BLaER1 treated with 17β-estradiol and CSF1 and Interleukin-3, amounts not matched to agents 10 nM and 100 nM (cell line): ENCODE measurements around the gene DDX25.

Source experiments
- H3K27ac ChIP-seq, 11 experiments: shearing (Covaris generic); formaldehyde crosslinking; 2 replicates each; pipeline ENCODE4 v1.8.1; 2022
- H3K27me3 ChIP-seq, 11 experiments: shearing (Covaris generic); formaldehyde crosslinking; 2 replicates each; pipeline ENCODE4 v1.8.1; 2022
- H3K36me3 ChIP-seq, 11 experiments: shearing (Covaris generic); formaldehyde crosslinking; 2 replicates each; pipeline ENCODE4 v1.8.1; 2022
- H3K4me1 ChIP-seq, 10 experiments: shearing (Covaris generic); formaldehyde crosslinking; 2 replicates each; pipeline ENCODE4 v1.8.1; 2022
- H3K4me2 ChIP-seq, 11 experiments: shearing (Covaris generic); formaldehyde crosslinking; 2 replicates each; pipeline ENCODE4 v1.8.1; 2022
- H3K4me3 ChIP-seq, 10 experiments: shearing (Covaris generic); formaldehyde crosslinking; 2 replicates each; pipeline ENCODE4 v1.8.1; 2022
- H3K9ac ChIP-seq, 11 experiments: shearing (Covaris generic); formaldehyde crosslinking; 2 replicates each; pipeline ENCODE4 v1.8.1; 2022
- H3K9me3 ChIP-seq, 11 experiments: shearing (Covaris generic); formaldehyde crosslinking; replicated peaks in 1 of 11; 2 replicates each; pipeline ENCODE4 v1.8.1; 2022
- H4K20me1 ChIP-seq, 11 experiments: shearing (Covaris generic); formaldehyde crosslinking; 2 replicates each; pipeline ENCODE4 v1.8.1; 2022
- Cebpa-rat ChIP-seq, 11 experiments: shearing (Covaris generic); IDR thresholded peaks; 2 replicates each; pipeline ENCODE4 v1.8.1; 2022

Gene DDX25

DNA sequence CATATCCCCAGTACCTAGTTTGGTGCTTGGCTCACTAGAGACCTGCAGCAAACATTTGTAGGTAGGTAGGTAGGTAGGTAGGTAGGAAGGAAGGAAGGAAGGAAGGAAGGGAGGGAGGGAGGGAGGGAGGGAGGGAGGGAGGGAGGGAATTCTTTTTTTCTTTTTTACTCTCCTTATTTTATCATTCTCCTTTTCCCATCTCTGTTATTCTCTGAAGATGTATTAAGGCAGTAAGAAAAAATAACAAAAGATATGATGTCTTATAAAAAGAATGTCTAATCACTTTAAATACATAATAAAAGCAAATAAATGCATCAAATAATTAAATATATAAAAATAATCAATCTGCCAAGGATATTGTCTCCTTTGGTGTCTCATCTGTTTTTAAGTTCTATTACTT lies 70.0 kb downstream of the DDX25 start:
- Histone ChIP-seq H3K4me3 (no peak overlapping the region), H3K27me3 (no peaks in the 10 kb centered on the region), H3K9me3 (no peaks in the 10 kb centered on the region), H4K20me1 (no peaks in the 10 kb centered on the region), H3K27ac (no peak overlapping the region), H3K9ac (no peak overlapping the region), H3K4me1 (no peaks in the 10 kb centered on the region), H3K4me2 (no peak overlapping the region), H3K36me3 (no peaks in the 10 kb centered on the region)
- no peak for TF ChIP-seq Cebpa-rat (IDR thresholded peaks at IDR 0.05)

GRCh38 chr11:125975634-125976033 lies 71.3 kb downstream of the DDX25 start:
- Histone ChIP-seq H4K20me1 (no peaks in the 10 kb centered on the region), H3K9me3 (no peaks in the 10 kb centered on the region), H3K36me3 (no peaks in the 10 kb centered on the region), H3K4me2 (no peak overlapping the region), H3K27me3 (no peaks in the 10 kb centered on the region), H3K4me1 (peaks cover 0 to 4% (median 0%) of the 10 kb centered on the region in 10 experiments; a peak in 3 of 20 replicates), H3K4me3 (no peak overlapping the region), H3K9ac (no peak overlapping the region), H3K27ac (no peak overlapping the region)
- no peak for TF ChIP-seq Cebpa-rat (IDR thresholded peaks at IDR 0.05)

DNA sequence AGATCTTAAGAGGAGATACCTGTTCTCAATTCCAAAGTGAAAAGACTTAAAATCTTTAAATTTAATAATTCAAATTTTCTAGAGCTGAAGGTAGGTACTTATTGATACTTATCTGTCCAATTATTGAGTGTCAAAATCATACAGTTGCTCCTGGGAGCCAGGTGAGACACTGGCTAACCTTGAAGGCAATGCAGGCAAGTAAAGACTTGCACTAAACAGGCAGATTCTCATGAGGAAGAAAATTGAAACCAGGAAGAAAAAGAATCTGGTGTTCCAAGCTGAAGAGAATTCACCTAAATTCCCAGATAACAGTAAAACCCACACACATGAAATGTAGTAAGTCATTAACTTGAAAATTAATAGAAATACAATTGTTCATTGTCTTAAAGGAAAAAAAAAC lies 71.8 kb downstream of the DDX25 start:
- Histone ChIP-seq H3K27me3 (no peaks in the 10 kb centered on the region), H4K20me1 (no peaks in the 10 kb centered on the region), H3K4me1 (peaks cover 0 to 6% (median 0%) of the 10 kb centered on the region in 10 experiments; a peak in 3 of 20 replicates), H3K27ac (no peak overlapping the region), H3K4me3 (no peak overlapping the region), H3K9me3 (no peaks in the 10 kb centered on the region), H3K4me2 (no peak overlapping the region), H3K36me3 (no peaks in the 10 kb centered on the region), H3K9ac (no peak overlapping the region)
- TF ChIP-seq Cebpa-rat (IDR thresholded peaks at IDR 0.05), result no peak

DNA sequence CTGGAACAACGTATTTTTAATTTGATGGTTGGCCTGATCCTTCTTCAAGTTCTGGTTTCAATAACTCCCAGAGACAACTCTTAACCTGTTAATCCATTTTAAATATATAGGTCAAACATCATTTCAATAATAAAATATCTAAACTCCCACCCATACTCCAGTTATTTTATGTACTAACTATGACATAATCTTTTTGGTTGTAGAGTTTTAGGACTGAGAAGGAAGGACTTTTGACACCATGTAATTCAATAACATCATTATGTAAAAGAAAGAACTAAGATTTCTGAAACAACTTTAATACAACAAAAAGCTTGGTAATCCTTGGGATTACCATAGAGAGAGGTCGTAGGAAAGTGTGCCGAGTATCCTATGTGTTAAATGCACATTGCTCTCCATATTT lies 73.0 kb downstream of the DDX25 start:
- no peaks in the 10 kb centered on the region for H3K36me3 ChIP-seq
- TF ChIP-seq Cebpa-rat (IDR thresholded peaks at IDR 0.05), result no peak
- peaks cover 0 to 6% (median 0%) of the 10 kb centered on the region in 10 experiments; a peak in 8 of 20 replicates for H3K4me1 ChIP-seq
- H3K27me3 ChIP-seq, result no peaks in the 10 kb centered on the region
- H3K27ac ChIP-seq, result no peak overlapping the region
- no peak overlapping the region for H3K9ac ChIP-seq
- no peak overlapping the region for H3K4me3 ChIP-seq
- H3K4me2 ChIP-seq, result no peak overlapping the region
- H4K20me1 ChIP-seq, result no peaks in the 10 kb centered on the region
- H3K9me3 ChIP-seq, result no peaks in the 10 kb centered on the region

DNA sequence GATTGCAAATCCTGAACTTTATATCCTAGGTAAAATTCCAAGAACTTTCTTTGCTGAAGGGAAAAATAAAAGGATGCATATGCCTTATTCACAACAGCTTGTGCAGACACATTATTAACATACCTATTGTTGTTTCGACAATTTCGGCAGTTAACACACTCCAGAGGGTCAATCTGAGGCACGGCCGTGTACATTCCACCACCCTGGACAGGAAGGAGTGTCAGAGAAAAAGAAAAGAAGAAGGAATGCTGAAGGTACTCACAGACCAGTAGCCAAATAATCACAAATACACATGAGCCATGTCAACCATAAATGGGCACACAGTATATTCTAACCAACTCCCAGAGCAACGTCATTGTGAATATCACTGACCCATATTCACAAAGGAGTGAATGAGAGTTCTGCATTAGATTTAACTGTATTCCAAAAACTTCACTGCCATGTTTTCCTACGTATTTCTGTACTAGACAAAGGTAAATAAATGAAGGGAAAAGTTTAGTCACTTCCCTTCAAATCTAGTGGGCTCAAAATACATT lies 73.9 kb downstream of the DDX25 start:
- Histone ChIP-seq H3K4me2 (no peak overlapping the region), H3K4me3 (no peak overlapping the region), H3K27ac (no peak overlapping the region), H3K9ac (no peak overlapping the region), H3K27me3 (no peaks in the 10 kb centered on the region), H3K9me3 (no peaks in the 10 kb centered on the region), H3K36me3 (no peaks in the 10 kb centered on the region), H4K20me1 (no peaks in the 10 kb centered on the region), H3K4me1 (peaks cover 6 to 13% (median 9%) of the 10 kb centered on the region in 10 experiments)
- no peak for TF ChIP-seq Cebpa-rat (IDR thresholded peaks at IDR 0.05)
